K562 (cell line): ENCODE data around the gene MALAT1. TPM values are rescaled to one million over a fixed set of nuclear protein-coding genes. Genes with fewer than 3 reads are reported as not detected.
A peak's percentile ranks its signal among the peaks of the same experiment; 100 is the strongest.

Experiments
- ELF4 ChIP-seq: fragments of 450-650 bp; formaldehyde crosslinking; IDR thresholded peaks from 2 replicates; pipeline ENCODE4 v1.4.0; 2022; ENCODE audit warnings: missing genetic modification characterization
- HIVEP1 ChIP-seq: fragments of 250-450 bp; sonication (Bioruptor Pico); IDR thresholded peaks from 2 replicates; pipeline ENCODE4 v1.4.0; 2020; ENCODE audit warnings: mild to moderate bottlenecking
- MTA3 ChIP-seq: fragments of 450-650 bp; formaldehyde crosslinking; IDR thresholded peaks from 2 replicates; pipeline ENCODE4 v1.6.1; 2017; ENCODE audit warnings: mild to moderate bottlenecking, borderline replicate concordance
- NCOR1 ChIP-seq: fragments of 450-650 bp; IDR thresholded peaks from 2 replicates; pipeline ENCODE4 v1.6.1; 2016; ENCODE audit warnings: mild to moderate bottlenecking, moderate library complexity
- PHTF2 ChIP-seq: fragments of 250-450 bp; sonication (Bioruptor Pico); IDR thresholded peaks from 2 replicates; pipeline ENCODE4 v1.5.0; 2021; ENCODE audit warnings: mild to moderate bottlenecking
- POLR2B ChIP-seq: fragments of 450-650 bp; IDR thresholded peaks from 2 replicates; pipeline ENCODE4 v1.6.1; 2018; ENCODE audit warnings: low read depth; ENCODE audit not compliant: partially characterized antibody
- RAD21 ChIP-seq, 2 experiments: fragments of 250-450 bp in 1 of 2; fragments of 450-650 bp in 1 of 2; sonication (Bioruptor Pico) in 1 of 2; formaldehyde crosslinking in 1 of 2; IDR thresholded peaks in 1 of 2; conservative IDR thresholded peaks in 1 of 2; 2 replicates each; pipeline versions ENCODE4 v1.4.0 to v1.8.0; 2020 to 2022; ENCODE audit warnings: mild to moderate bottlenecking in 2 of 2, moderate library complexity in 1 of 2
- SETDB1 ChIP-seq: IDR thresholded peaks from one replicate; pipeline ENCODE4 v1.6.1; 2012; ENCODE audit warnings: low read length, control low read depth, inconsistent platforms
- TBL1XR1 ChIP-seq, 2 experiments: IDR thresholded peaks; 2 replicates each; pipeline ENCODE4 v1.6.1; 2012; ENCODE audit warnings: improper control_type of control experiment in 2 of 2, low read length in 2 of 2, mild to moderate bottlenecking in 1 of 2
- TSC22D4 ChIP-seq: fragments of 450-650 bp; IDR thresholded peaks from 2 replicates; pipeline ENCODE4 v1.6.1; 2016; ENCODE audit warnings: missing genetic modification characterization, missing biosample characterization, control low read depth
- YBX1 ChIP-seq: fragments of 450-650 bp; IDR thresholded peaks from 2 replicates; pipeline ENCODE4 v1.7.1; 2016; ENCODE audit warnings: mild to moderate bottlenecking
- ZNF197 ChIP-seq: fragments of 200-800 bp; sonication (Bioruptor generic); IDR thresholded peaks from 2 replicates; pipeline ENCODE4 v1.6.1; 2016; ENCODE audit warnings: low read depth, missing genetic modification characterization, missing compliant biosample characterization
- ZNF311 ChIP-seq: fragments of 250-450 bp; sonication (Bioruptor Pico); IDR thresholded peaks from 2 replicates; pipeline ENCODE4 v1.4.0; 2020; ENCODE audit warnings: mild to moderate bottlenecking, moderate library complexity
- ZNF695 ChIP-seq: fragments of 450-650 bp; formaldehyde crosslinking; IDR thresholded peaks from 2 replicates; pipeline ENCODE4 v1.4.0; 2020; ENCODE audit warnings: mild to moderate bottlenecking, moderate library complexity
- polyA plus RNA-seq, 8 experiments: library from polyadenylated mRNA; depleted of rRNA in 4 of 8; stranded (reverse) in 5 of 8; unstranded in 3 of 8; fragments of >200 nt; fragmentation: Nextera tagmentation in 2 of 8; fragmentation: Illumina TruSeq in 1 of 8; extraction: Ambion mirVana in 2 of 8; extraction: Trizol in 1 of 8; gene quantifications; 2 replicates each; pipeline versions ENCODE4 v1.2.1 to v1.2.3, GENCODE V29; 2011 to 2014; ENCODE audit warnings: inconsistent platforms in 1 of 8, missing spikeins in 1 of 8
- total RNA-seq, 7 experiments: library from RNA; depleted of rRNA in 6 of 7; stranded (reverse); fragments of >200 nt in 6 of 7; fragmentation: Illumina TruSeq in 2 of 7; extraction: Trizol in 2 of 7; gene quantifications; 2 replicates each; pipeline versions ENCODE4 v1.2.1 to v1.2.3, GENCODE V29; 2011 to 2021; ENCODE audit warnings: low replicate concordance in 1 of 7
- TF ChIP-seq, protein P1 (sequence below): fragments of 450-650 bp; IDR thresholded peaks from 2 replicates; pipeline ENCODE4 v1.6.1; 2018; ENCODE audit warnings: mild to moderate bottlenecking, low read depth; ENCODE audit not compliant: partially characterized antibody
- TF ChIP-seq, protein P2 (sequence below): IDR thresholded peaks from 2 replicates; pipeline ENCODE4 v1.6.1; 2014; ENCODE audit warnings: antibody characterized with exemption
- TF ChIP-seq, protein P3 (sequence below): fragments of 450-650 bp; IDR thresholded peaks from 2 replicates; pipeline ENCODE4 v1.7.1; 2018; ENCODE audit warnings: mild to moderate bottlenecking, low read depth; ENCODE audit not compliant: partially characterized antibody
- TF ChIP-seq, protein P4 (sequence below): fragments of 250-450 bp; sonication (Bioruptor Pico); IDR thresholded peaks from 2 replicates; pipeline ENCODE4 v1.4.0; 2020
- TF ChIP-seq, protein P5 (sequence below): fragments of 250-450 bp; sonication (Bioruptor Pico); IDR thresholded peaks from 2 replicates; pipeline ENCODE4 v1.6.1; 2021; ENCODE audit warnings: mild to moderate bottlenecking
- TF ChIP-seq, protein P6 (sequence below): sonication (generic); formaldehyde crosslinking; IDR thresholded peaks from 2 replicates; pipeline ENCODE4 v1.8.0; 2022; ENCODE audit warnings: mild to moderate bottlenecking, missing genetic modification reagents

Gene MALAT1
- total and polyA plus RNA-seq, 9 of the 15 experiments (the other 6 are each of a cell fraction or from before 2014, with no cell fraction given), result 363 to 8,715 (median 2,351) TPM

DNA sequence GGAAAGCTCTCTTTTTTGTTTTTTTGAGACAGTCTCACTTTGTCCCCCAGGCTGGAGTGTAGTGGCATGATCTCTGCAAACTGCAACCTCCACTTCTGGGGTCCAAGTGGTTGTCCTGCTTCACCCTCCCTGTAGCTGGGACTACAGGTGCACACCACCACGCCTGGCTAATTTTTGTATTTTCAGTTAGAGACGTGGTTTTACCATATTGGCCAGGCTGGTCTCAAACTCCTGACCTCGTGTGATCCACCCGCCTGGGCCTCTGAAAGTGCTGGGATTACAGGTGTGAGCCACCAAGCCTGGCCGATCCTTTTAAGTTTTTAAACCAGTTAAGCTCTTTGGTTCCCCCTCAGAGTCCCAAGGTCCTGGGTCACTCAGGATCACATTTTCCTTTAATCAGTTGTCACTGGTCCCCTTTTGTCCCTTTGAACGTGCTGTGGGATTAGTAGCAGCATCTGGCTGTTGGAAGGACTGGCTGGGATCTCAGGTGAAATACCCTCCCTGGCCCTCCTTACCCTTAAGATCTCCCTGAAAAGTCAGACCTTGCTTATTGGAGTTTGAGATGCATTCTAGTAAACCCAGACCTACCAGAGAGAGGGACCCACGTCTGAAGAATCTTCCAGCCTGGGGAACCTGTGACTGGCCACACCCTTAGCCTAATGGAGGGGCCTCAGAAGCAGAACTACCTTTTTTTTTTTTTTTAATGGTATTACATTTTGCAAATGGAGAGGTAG is 8.1 kb downstream of the MALAT1 start (continued):
- TF ChIP-seq ZNF197 (CRISPR knock-in tag) (peak; percentile 89), NCOR1 (peak; percentile 87), TSC22D4 (tag) (no peak), PHTF2 (CRISPR knock-in tag) (peak; percentile 89), HIVEP1 (CRISPR knock-in tag) (peak; percentile 79), POLR2B (peak; percentile 98), YBX1 (no peak), ELF4 (peak; percentile 100), ZNF311 (CRISPR knock-in tag) (no peak), ZNF695 (CRISPR knock-in tag) (peak; percentile 92), SETDB1 (no peak), TBL1XR1 (IDR thresholded peaks at IDR 0.05; ENCODE audit: low read length in 2 of 2) (peak; percentile 14 to 23), MTA3 (peak; percentile 62; the same call in 1 of the 2 replicates), RAD21 (CRISPR knock-in tag; conservative IDR thresholded peaks at IDR 0.05 in 1 of 2, IDR thresholded peaks at IDR 0.05 in 1 of 2) (peak; percentile 14 to 42; a peak in 3 of 4 replicates)
- TF ChIP-seq, protein P1, sequence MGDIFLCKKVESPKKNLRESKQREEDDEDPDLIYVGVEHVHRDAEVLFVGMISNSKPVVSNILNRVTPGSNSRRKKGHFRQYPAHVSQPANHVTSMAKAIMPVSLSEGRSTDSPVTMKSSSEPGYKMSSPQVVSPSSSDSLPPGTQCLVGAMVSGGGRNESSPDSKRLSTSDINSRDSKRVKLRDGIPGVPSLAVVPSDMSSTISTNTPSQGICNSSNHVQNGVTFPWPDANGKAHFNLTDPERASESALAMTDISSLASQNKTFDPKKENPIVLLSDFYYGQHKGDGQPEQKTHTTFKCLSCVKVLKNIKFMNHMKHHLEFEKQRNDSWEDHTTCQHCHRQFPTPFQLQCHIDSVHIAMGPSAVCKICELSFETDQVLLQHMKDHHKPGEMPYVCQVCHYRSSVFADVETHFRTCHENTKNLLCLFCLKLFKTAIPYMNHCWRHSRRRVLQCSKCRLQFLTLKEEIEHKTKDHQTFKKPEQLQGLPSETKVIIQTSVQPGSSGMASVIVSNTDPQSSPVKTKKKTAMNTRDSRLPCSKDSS, result no peak
- TF ChIP-seq, protein P2, sequence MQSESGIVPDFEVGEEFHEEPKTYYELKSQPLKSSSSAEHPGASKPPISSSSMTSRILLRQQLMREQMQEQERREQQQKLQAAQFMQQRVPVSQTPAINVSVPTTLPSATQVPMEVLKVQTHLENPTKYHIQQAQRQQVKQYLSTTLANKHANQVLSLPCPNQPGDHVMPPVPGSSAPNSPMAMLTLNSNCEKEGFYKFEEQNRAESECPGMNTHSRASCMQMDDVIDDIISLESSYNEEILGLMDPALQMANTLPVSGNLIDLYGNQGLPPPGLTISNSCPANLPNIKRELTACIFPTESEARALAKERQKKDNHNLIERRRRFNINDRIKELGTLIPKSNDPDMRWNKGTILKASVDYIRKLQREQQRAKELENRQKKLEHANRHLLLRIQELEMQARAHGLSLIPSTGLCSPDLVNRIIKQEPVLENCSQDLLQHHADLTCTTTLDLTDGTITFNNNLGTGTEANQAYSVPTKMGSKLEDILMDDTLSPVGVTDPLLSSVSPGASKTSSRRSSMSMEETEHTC, result no peak; the same call in 1 of the 2 replicates
- TF ChIP-seq, protein P3, sequence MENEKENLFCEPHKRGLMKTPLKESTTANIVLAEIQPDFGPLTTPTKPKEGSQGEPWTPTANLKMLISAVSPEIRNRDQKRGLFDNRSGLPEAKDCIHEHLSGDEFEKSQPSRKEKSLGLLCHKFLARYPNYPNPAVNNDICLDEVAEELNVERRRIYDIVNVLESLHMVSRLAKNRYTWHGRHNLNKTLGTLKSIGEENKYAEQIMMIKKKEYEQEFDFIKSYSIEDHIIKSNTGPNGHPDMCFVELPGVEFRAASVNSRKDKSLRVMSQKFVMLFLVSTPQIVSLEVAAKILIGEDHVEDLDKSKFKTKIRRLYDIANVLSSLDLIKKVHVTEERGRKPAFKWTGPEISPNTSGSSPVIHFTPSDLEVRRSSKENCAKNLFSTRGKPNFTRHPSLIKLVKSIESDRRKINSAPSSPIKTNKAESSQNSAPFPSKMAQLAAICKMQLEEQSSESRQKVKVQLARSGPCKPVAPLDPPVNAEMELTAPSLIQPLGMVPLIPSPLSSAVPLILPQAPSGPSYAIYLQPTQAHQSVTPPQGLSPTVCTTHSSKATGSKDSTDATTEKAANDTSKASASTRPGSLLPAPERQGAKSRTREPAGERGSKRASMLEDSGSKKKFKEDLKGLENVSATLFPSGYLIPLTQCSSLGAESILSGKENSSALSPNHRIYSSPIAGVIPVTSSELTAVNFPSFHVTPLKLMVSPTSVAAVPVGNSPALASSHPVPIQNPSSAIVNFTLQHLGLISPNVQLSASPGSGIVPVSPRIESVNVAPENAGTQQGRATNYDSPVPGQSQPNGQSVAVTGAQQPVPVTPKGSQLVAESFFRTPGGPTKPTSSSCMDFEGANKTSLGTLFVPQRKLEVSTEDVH, result peak; percentile 82
- TF ChIP-seq, protein P4, sequence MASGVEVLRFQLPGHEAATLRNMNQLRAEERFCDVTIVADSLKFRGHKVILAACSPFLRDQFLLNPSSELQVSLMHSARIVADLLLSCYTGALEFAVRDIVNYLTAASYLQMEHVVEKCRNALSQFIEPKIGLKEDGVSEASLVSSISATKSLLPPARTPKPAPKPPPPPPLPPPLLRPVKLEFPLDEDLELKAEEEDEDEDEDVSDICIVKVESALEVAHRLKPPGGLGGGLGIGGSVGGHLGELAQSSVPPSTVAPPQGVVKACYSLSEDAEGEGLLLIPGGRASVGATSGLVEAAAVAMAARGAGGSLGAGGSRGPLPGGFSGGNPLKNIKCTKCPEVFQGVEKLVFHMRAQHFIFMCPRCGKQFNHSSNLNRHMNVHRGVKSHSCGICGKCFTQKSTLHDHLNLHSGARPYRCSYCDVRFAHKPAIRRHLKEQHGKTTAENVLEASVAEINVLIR (CRISPR knock-in tag), result peak; percentile 38; the same call in 1 of the 2 replicates
- TF ChIP-seq, protein P5, sequence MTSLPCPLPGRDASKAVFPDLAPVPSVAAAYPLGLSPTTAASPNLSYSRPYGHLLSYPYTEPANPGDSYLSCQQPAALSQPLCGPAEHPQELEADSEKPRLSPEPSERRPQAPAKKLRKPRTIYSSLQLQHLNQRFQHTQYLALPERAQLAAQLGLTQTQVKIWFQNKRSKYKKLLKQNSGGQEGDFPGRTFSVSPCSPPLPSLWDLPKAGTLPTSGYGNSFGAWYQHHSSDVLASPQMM (CRISPR knock-in tag), result peak; percentile 92
- TF ChIP-seq, protein P6, sequence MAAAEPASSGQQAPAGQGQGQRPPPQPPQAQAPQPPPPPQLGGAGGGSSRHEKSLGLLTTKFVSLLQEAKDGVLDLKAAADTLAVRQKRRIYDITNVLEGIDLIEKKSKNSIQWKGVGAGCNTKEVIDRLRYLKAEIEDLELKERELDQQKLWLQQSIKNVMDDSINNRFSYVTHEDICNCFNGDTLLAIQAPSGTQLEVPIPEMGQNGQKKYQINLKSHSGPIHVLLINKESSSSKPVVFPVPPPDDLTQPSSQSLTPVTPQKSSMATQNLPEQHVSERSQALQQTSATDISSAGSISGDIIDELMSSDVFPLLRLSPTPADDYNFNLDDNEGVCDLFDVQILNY, result no peak; the same call in 1 of the 2 replicates
